Type B pancreatic cell (in vitro differentiated cells): Measurements from ENCODE around the gene SHROOM3. TPM values are rescaled to one million over a fixed set of nuclear protein-coding genes. Genes with fewer than 3 reads are reported as not detected.

Experiments used
- DNase-seq: peaks from one replicate; pipeline ENCODE4 v3.0.0; 2021; ENCODE audit warnings: mixed read lengths; ENCODE audit not compliant: unreplicated experiment; ENCODE audit errors: extremely low spot score
- H3K27ac Mint-ChIP-seq: 2 replicates; pipeline ENCODE4 v1.8.0; 2021; ENCODE audit warnings: mild to moderate bottlenecking, mixed read lengths
- H3K27me3 Mint-ChIP-seq: 2 replicates; pipeline ENCODE4 v1.8.0; 2021; ENCODE audit warnings: mixed read lengths
- H3K36me3 Mint-ChIP-seq: 2 replicates; pipeline ENCODE4 v1.8.0; 2021; ENCODE audit warnings: mixed read lengths
- H3K4me1 Mint-ChIP-seq: one replicate; pipeline ENCODE4 v1.8.0; 2021; ENCODE audit warnings: mixed read lengths; ENCODE audit not compliant: unreplicated experiment
- H3K4me3 Mint-ChIP-seq: 2 replicates; pipeline ENCODE4 v1.8.0; 2021; ENCODE audit warnings: mild to moderate bottlenecking, mixed read lengths
- H3K9me3 Mint-ChIP-seq: 2 replicates; pipeline ENCODE4 v1.8.0; 2021; ENCODE audit warnings: mixed read lengths
- CTCF ChIP-seq: fragments of 200-600 bp; sonication (generic); conservative IDR thresholded peaks from 2 replicates; pipeline ENCODE4 v1.5.0; 2021; ENCODE audit warnings: antibody characterized with exemption, mild to moderate bottlenecking
- total RNA-seq: library from RNA; stranded (reverse); gene quantifications from 2 replicates; pipeline ENCODE4 v1.2.1, GENCODE V29; 2021; ENCODE audit warnings: low replicate concordance

Gene SHROOM3
- total RNA-seq, 1 donor from 2014 or later, result 38.6 TPM

GRCh38 chr4:76751612-76752343 is 316.7 kb downstream of the SHROOM3 start:
- no peak for TF ChIP-seq CTCF
- no peak for DNase-seq
- Mint-ChIP-seq H3K4me3 (no peak overlapping the region), H3K27me3 (no peaks in the 10 kb centered on the region), H3K9me3 (peaks cover 8% of the 10 kb centered on the region), H3K27ac (no peak overlapping the region), H3K36me3 (peaks cover 12% of the 10 kb centered on the region), H3K4me1 (peaks cover 39% of the 10 kb centered on the region)

DNA sequence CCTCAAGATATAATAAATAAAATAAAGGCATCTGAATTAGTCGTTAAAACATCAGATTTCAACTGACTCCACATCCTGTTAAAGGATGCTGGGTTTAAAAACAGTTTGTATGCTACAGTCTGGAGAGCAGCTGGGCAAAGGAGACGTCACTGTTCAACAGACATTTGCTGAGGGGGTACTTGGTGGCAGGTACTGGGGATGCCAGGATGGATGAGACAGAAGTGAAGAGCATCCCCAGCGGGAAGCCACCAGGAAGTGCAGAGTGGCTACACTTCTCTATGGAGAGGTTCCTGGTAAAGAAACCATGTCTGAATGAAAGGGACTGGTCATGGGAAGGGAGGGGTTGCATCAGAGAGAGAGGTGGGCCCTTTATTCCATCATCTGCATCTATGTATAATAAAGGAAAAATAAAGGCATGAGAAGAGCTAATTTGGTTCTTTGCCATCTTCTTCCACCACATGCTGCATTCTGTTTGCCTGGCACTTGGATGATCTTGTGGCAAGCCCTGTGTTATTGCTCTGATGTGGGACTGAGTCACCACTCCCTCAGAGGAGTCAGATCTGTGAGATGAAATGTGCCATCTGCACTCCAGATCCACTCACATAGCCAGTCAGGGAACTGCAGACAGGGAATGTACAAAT is 318.0 kb downstream of the SHROOM3 start:
- peak overlapping the region; percentile 61 for H3K4me3 Mint-ChIP-seq
- no peak for DNase-seq
- peaks cover 43% of the 10 kb centered on the region for H3K4me1 Mint-ChIP-seq
- H3K27ac Mint-ChIP-seq, result peak overlapping the region; percentile 35
- peaks cover 8% of the 10 kb centered on the region for H3K9me3 Mint-ChIP-seq
- TF ChIP-seq CTCF, result no peak
- H3K27me3 Mint-ChIP-seq, result no peaks in the 10 kb centered on the region
- H3K36me3 Mint-ChIP-seq, result peaks cover 12% of the 10 kb centered on the region

- H3K4me3 Mint-ChIP-seq, result peak overlapping the region; percentile 16
- no peaks in the 10 kb centered on the region for H3K27me3 Mint-ChIP-seq
- DNase-seq, result no peak
- peaks cover 40% of the 10 kb centered on the region for H3K4me1 Mint-ChIP-seq
- no peak for TF ChIP-seq CTCF
- H3K36me3 Mint-ChIP-seq, result peaks cover 16% of the 10 kb centered on the region
- no peak overlapping the region for H3K27ac Mint-ChIP-seq
- peaks cover 8% of the 10 kb centered on the region for H3K9me3 Mint-ChIP-seq
Measured at GRCh38 chr4:76753814-76754213, 318.8 kb downstream of the SHROOM3 start.

- H3K4me3 Mint-ChIP-seq, result no peak overlapping the region
- H3K27ac Mint-ChIP-seq, result no peak overlapping the region
- DNase-seq, result no peak
- no peak for TF ChIP-seq CTCF
- H3K4me1 Mint-ChIP-seq, result peaks cover 34% of the 10 kb centered on the region
- H3K27me3 Mint-ChIP-seq, result no peaks in the 10 kb centered on the region
- H3K36me3 Mint-ChIP-seq, result peaks cover 13% of the 10 kb centered on the region
- H3K9me3 Mint-ChIP-seq, result peaks cover 8% of the 10 kb centered on the region
Measured at GRCh38 chr4:76754439-76754838, 319.4 kb downstream of the SHROOM3 start.

DNA sequence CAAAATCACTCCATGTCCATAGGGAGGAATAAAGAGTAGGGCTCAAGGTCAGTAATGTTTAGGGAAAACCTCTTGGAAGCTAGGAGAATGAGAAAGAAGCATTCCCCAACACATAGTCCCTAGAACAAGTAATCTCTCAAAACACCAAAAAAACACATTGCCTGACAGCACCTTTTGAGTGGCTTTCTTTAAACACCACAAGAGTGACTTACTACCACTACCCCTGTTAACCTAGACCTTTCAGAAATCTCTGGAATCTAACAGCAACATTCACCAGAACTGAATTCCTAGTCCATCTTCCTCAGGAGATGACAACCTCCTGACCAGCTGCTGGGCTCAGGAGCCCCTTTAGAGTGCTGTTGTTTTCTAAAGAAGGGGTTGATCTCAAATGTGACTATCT is 320.7 kb downstream of the SHROOM3 start:
- H3K27me3 Mint-ChIP-seq, result no peaks in the 10 kb centered on the region
- peaks cover 33% of the 10 kb centered on the region for H3K4me1 Mint-ChIP-seq
- H3K36me3 Mint-ChIP-seq, result peaks cover 16% of the 10 kb centered on the region

More for the DNA sequence above, 320.7 kb downstream of the SHROOM3 start:
- no peak for TF ChIP-seq CTCF
- Mint-ChIP-seq H3K4me3 (no peak overlapping the region), H3K27ac (no peak overlapping the region), H3K9me3 (peaks cover 8% of the 10 kb centered on the region)
- no peak for DNase-seq
